GM19240 (cell line): ENCODE data around the gene C1orf50.
A peak's percentile ranks its signal among the peaks of the same experiment; 100 is the strongest.
"Not testable (repeated sequence)": the region's sequence is repeated elsewhere in the genome, so short reads cannot be mapped to it uniquely, and the experiment has no call there.

ENCODE experiments used
- DNase-seq: peaks from one replicate; pipeline ENCODE4 v3.0.0; 2011; ENCODE audit warnings: low spot score; ENCODE audit not compliant: insufficient read length

C1orf50 gene

GRCh38 chr1:42797979-42798378, 30.9 kb downstream of the C1orf50 start:
- no peak for DNase-seq

GRCh38 chr1:42801832-42802473, 34.9 kb downstream of the C1orf50 start:
- no peak for DNase-seq

- no peak for DNase-seq
These were observed 39.1 kb downstream of the C1orf50 start for GRCh38 chr1:42806171-42806570.

- DNase-seq, result no peak
These were observed 39.5 kb downstream of the C1orf50 start for GRCh38 chr1:42806593-42806992.

- DNase-seq, result no peak
These were observed 40.1 kb downstream of the C1orf50 start for GRCh38 chr1:42807056-42807668.

- not testable (repeated sequence) for DNase-seq
These were observed 47.8 kb downstream of the C1orf50 start for GRCh38 chr1:42814815-42815214.

GRCh38 chr1:42815941-42816584, 49.0 kb downstream of the C1orf50 start:
- DNase-seq, result no peak

GRCh38 chr1:42816585-42817439, 49.8 kb downstream of the C1orf50 start, which contains the start of the genes ERMAP and SVBP:
ERMAP (plus strand) TSS chr1:42817122; CDS start chr1:42830449, 13,327 bp downstream.
SVBP (minus strand) TSS chr1:42817397; CDS start chr1:42816544, 853 bp downstream.
- peak; percentile 82 for DNase-seq

GRCh38 chr1:42817440-42817767, 50.4 kb downstream of the C1orf50 start:
- DNase-seq, result no peak

GRCh38 chr1:42817976-42818375, 50.9 kb downstream of the C1orf50 start:
- no peak for DNase-seq

- no peak for DNase-seq
These were observed 53.8 kb downstream of the C1orf50 start for GRCh38 chr1:42820813-42821212.

- DNase-seq, result no peak
These were observed 54.6 kb downstream of the C1orf50 start for GRCh38 chr1:42821690-42822089.

- DNase-seq, result no peak
These were observed 55.8 kb downstream of the C1orf50 start for GRCh38 chr1:42822800-42823392.

- no peak for DNase-seq
These were observed 57.5 kb downstream of the C1orf50 start for GRCh38 chr1:42824481-42825035.

GRCh38 chr1:42825036-42825851, 58.2 kb downstream of the C1orf50 start:
- no peak for DNase-seq
